ENCODE measurements around the gene DPP6.
"Not testable (repeated sequence)": the region's sequence is repeated elsewhere in the genome, so short reads cannot be mapped to it uniquely, and the experiment has no call there.

The DPP6 gene

GRCh38 chr7:154911862-154912455, 859.8 kb downstream of the DPP6 start:
- no peak for DNase-seq (ENCODE audit: low read depth)

DNA sequence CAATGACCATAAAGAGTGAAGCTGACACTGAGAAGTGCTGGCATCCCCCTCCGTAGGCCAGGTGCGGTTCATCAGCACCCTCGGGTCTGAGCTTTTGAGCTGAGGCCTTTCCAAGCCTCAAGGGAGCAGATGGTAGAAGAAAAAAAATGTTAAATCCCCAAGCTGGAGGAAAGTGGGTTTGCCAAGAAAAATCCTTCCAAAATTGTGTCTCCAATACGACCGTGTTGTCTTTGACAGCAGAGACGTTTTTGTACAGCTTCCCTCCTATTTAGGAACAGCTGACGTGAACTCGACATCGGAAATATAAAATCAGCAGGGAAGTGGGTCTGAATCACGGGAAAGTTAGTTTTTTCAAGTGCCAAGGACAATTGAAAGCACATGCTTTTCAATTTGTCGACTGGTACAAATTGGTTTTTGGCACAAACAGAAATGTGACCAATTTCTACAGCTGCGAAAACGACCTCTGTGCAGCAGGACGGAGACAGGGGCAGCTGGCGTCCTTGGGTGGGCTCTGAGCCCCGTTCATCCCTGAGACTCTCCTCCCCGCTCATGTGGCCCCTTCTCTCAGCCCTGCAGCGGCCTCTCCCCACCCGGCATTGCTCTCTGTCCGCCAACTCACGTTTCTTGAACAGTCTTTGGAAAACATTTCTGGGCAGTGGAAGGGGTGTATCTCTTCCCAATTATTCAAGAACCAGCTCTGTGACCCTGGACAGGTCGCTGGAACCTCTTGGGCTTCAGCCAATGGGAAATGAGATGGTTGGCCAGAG, 860.9 kb downstream of the DPP6 start:
- peak; percentile 3 for DNase-seq (ENCODE audit: low read depth)

DNA sequence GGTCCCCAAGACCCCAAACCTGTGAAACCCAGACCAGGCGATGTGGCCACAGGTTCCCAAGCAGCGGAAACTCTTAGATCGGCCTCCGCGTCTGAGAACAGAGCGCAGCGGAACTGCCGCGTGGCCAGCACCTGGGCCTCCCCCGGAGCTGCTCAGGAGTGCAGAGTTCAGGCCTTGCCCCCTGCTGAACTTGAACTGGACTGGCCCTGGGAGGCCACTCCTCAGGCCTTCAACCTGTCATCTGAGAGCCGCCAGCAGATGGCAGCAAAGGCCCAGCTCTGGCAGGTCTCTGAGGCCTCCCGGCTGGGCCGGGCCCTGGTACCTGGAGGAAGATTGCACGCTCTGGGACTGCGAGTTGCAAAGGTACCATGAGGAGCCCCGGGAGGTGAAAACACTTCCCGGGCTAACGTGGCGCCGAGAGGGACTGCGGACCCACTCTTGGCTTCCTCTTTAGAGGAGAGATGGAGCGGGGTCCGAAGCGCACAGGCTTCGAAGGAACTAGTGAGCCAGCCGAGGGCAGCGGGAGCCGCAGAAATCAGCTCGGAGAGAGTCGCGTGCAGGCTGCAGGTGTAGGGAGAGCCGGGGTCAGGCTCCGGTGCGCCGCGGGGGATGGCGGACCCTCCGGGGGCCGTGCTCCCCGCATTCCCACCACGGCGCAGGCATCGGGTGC, 861.6 kb downstream of the DPP6 start:
- peak; percentile 5 for DNase-seq (ENCODE audit: low read depth)

DNA sequence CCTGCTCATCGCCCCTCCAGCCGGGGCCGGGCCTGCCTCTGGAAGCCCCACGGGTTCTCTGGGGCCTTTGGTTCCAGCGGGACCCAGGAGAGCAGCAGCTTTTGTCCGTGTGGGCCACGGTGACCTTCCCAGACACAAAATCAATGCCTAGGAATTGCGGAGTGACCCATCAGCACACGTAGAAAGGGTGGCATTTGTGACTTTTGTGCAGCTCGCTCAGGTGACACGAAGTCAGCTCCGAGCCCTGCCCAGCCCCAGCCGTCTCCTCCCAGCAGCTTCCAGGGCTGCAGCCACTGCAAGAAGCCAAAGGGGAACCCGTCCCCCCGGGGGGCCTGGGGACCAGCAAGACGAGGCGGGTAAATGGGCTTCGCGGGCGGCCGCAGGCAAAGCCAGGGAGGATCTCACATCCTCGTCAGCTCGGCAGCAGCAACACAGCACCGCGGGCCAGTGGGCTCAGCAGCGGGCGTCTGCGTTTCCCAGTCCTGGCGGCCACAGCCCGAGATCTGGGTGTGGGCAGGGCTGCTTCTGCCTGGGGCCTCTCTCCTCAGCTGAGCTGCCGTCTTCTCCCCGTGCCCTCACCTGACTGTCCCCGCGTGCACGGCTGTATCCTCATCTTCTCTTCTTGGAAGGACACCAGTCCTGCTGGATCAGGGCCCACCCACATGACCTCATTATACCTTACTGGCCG, 862.3 kb downstream of the DPP6 start:
- no peak for DNase-seq (ENCODE audit: low read depth)

DNA sequence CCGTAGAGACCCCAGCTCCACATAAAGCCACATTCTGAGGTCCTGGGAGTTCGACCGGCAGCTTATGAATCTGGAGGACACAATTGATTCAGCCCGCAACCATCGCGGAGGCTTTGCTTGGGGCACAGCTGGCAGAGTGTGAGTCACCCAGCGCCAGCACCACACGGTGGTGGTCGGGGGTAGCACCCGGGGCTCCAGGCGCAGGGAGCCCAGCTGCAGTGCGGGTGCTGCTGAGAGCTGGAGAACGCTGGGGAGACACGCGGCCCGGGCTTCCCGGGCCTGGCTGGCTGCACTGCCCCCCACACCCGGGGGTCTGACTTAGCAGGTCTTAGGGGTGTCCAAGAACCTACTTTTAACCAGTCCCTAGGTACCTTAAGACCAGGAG, 862.8 kb downstream of the DPP6 start:
- no peak for DNase-seq (ENCODE audit: low read depth)

- DNase-seq (ENCODE audit: low read depth): no peak
Measured at GRCh38 chr7:154915600-154915999, 863.4 kb downstream of the DPP6 start.

DNA sequence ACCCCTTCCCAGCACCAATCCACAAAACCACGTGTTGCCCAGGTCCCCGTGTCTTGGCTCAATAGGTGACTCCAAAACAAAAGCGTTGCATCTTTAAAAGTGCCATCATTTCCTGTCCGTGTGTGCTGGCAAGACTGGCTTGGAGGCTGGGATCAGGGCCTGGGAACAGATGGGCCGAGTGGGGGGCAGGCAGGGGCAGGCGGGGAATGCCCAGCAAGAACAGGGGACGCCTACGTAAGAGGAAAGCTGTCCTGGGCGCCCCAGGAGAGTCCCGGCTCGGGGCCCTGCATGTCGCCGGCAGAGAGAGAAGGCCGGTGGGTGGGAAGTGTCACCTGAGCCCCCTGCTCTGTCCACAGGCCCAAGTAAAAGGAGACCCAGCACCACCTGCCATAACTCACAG, 864.2 kb downstream of the DPP6 start:
- DNase-seq (ENCODE audit: low read depth): no peak

DNA sequence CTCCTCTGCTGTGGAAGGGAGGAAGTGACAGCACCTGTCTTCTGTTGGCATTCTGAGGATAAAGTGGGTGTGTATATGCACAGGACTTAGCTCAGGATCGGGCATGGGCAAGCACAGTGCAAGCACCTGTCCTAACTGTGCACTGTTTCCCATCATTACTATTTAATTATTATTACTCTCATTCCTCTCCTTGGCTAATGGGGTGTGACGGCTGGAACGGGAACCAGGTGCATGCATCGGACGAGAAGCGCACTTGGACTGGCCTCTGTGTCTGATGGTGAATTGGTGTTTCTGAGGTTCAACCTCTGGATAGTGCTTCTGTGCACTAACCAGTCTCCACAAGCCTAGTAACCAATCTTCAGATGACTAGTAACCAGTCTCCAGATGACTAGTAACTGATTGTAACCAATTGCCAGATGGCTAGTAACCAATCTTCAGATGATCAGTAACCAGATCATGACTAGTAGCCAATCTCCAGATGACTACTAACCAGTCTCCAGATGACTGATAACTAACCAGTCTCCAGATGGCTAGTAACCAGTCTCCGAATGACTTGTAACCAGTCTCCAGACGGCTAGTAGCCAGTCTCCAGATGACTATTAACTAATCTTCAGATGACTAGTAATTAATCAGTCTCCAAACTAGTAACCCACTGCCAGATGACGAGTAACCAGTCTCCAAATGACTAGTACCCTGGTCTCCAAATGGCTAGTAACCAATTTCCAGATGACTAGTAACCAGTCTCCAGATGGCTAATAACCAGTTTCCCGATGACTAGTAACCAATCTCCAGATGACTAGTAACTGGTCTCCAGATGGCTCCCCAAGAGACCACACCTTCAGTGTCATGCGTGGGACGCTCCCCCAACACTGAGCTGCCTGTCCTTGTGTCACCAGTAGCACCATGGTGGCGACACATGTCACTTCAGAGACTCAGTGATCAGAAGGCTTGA, 864.9 kb downstream of the DPP6 start:
- no peak for DNase-seq (ENCODE audit: low read depth)

DNA sequence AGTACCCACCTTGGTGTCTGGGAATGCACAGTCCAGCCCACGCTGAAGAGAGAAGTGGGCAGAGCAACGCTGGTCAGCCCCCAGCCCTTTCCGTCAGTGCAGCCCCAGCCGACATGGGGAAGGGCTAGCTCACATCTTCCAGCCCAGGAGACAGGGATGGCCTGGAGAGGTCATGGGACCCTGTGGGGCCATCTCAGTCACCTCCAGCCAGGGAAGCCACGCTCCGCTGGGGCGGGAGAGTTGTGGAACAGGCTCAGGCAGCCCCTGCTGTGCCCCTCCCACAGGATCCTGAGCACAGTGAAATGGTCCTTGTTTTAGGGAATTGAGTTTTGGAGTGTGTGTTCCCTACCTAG, 865.6 kb downstream of the DPP6 start:
- no peak for DNase-seq (ENCODE audit: low read depth)

DNA sequence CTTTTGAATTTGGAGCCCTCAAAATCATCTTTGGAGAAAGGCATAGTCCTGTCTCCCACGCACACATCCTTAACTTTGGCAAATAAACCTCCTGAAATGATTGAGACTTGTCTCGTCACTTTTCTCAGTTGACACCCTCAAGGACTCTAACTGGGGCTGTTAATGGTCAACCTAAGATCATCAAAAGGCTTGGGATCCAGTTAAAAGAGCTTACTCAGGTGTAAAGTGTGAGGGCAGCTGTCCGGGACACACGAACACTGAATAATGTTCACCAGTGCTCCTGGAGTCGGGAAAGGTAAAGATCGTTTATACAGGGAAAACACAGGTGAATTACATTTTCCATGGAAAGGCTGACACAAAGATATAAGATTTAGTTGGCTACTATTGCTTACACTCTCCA, 866.1 kb downstream of the DPP6 start:
- DNase-seq (ENCODE audit: low read depth): no peak

DNA sequence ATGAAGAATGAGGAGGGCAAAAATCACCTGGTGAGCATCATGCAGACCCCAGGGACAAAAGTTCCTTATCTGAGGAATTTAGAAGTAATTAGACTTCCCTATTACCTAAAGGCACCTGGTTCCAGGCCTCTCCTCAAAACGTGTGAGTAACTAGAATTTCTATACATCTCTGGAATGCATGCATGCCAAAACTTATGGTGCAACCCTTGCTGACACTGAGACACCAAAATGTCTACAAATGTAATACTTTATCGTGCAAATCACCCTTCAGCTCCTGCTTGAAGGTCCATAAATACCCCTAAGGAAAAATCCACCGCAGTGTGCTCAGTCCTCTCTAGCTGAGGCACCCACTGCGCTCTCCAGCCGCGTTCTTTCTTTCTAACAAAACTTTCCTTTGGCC, 866.5 kb downstream of the DPP6 start:
- DNase-seq (ENCODE audit: low read depth): no peak

- no peak for DNase-seq (ENCODE audit: low read depth)
Measured at GRCh38 chr7:154919344-154920225, 867.4 kb downstream of the DPP6 start.

GRCh38 chr7:154922472-154922871, 870.3 kb downstream of the DPP6 start:
- DNase-seq (ENCODE audit: low read depth): not testable (repeated sequence)

DNA sequence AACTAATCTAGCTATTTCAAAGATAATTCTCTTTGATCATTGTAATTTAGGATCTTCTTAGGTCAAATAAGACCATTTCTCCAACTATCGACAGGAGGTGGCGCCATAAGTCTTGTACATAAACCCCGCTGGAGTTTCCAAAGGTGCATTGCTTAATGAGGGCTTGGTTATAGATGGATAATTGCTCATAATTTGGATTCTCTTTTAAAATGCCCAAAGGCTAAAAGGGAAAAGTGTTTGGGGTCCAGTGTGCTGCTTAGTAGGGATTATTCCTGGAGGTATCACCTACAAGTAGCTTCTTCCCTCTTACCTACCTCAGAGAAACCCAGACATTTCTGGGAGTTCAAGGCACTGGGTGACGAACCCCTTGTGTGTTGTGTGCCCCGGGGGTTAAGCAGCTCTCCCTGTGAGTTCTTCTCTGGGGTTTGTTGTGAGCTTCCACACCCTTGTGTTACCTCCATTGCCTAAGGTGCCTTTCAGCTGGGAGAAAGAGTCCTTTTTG, 875.5 kb downstream of the DPP6 start:
- DNase-seq (ENCODE audit: low read depth): peak; percentile 31

- peak; percentile 93 for DNase-seq (ENCODE audit: low read depth)
Measured at GRCh38 chr7:154928136-154929005, 876.2 kb downstream of the DPP6 start.

DNA sequence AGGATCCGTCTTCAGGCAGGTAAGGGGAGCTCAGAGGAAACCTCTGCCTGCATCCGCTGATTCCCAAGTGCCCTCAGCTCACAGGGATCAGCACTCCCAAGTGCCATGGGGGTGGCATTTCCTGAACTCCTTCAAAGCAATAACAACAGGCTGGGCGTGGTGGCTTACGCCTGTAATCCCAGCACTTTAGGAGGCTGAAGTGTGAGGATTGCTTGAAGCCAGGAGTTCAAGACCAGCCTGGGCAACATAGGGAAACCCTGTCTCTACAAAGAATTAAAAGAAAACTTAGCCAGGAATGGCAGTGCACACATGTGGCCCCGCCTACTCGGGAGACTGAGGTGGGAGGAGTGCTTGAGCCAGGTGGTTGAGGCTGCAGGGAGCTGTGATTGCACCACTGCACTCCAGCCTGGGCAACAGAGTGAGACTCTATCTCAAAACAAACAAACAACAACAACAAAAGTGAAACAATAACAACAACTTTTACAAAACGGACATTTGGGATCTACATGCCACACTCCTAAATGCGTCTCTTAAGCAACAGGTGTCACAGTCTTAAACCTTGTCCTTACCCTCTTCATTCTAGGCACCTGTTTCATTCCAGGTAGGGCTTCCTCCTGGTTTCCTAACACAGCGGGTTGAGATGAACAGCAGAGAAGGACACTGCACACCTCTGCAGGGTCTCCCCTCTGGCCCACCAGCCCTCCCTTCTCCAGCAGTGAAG, 877.0 kb downstream of the DPP6 start:
- DNase-seq (ENCODE audit: low read depth): no peak

GRCh38 chr7:154931906-154932305, 879.7 kb downstream of the DPP6 start:
- peak; percentile 30 for DNase-seq (ENCODE audit: low read depth)

- not testable (repeated sequence) for DNase-seq (ENCODE audit: low read depth)
Measured at GRCh38 chr7:154934353-154934952, 882.3 kb downstream of the DPP6 start.

Data from GM04503 (cell line).